Measurements from ENCODE around the gene TNFRSF8.

Gene TNFRSF8

GRCh38 chr1:12143631-12144155 lies 80.6 kb downstream of the TNFRSF8 start:
- no peak for FAIRE-seq

GRCh38 chr1:12144236-12144635 lies 81.1 kb downstream of the TNFRSF8 start:
- FAIRE-seq: no peak

- FAIRE-seq: no peak
These were observed 81.9 kb downstream of the TNFRSF8 start for GRCh38 chr1:12144969-12145368.

GRCh38 chr1:12145616-12146342 lies 82.7 kb downstream of the TNFRSF8 start:
- no peak for FAIRE-seq

- FAIRE-seq: no peak
These were observed 83.4 kb downstream of the TNFRSF8 start for GRCh38 chr1:12146343-12147112.

- no peak for FAIRE-seq
These were observed 84.1 kb downstream of the TNFRSF8 start for GRCh38 chr1:12147201-12147701.

GRCh38 chr1:12148160-12148957 lies 85.3 kb downstream of the TNFRSF8 start:
- FAIRE-seq: no peak

- no peak for FAIRE-seq
These were observed 86.1 kb downstream of the TNFRSF8 start for GRCh38 chr1:12148958-12149790.

GRCh38 chr1:12149791-12150175 lies 86.7 kb downstream of the TNFRSF8 start:
- FAIRE-seq: no peak

- FAIRE-seq: no peak
These were observed 87.5 kb downstream of the TNFRSF8 start for GRCh38 chr1:12150456-12151200.

GRCh38 chr1:12151465-12151864 lies 88.4 kb downstream of the TNFRSF8 start:
- FAIRE-seq: no peak

GRCh38 chr1:12152113-12152891 lies 89.2 kb downstream of the TNFRSF8 start:
- FAIRE-seq: no peak

GRCh38 chr1:12153181-12153785 lies 90.2 kb downstream of the TNFRSF8 start:
- FAIRE-seq: no peak

GRCh38 chr1:12155328-12155727 lies 92.2 kb downstream of the TNFRSF8 start:
- no peak for FAIRE-seq

- FAIRE-seq: no peak
These were observed 94.5 kb downstream of the TNFRSF8 start for GRCh38 chr1:12157366-12158231.

GRCh38 chr1:12158357-12159092 lies 95.4 kb downstream of the TNFRSF8 start:
- FAIRE-seq: no peak

GRCh38 chr1:12159816-12160215 lies 96.7 kb downstream of the TNFRSF8 start:
- no peak for FAIRE-seq

- no peak for FAIRE-seq
These were observed 98.2 kb downstream of the TNFRSF8 start for GRCh38 chr1:12161324-12161661.

Measured in colon (tissue), 2 donors.